ENCODE measurements around the gene KIF26B. TPM values are rescaled to one million over a fixed set of nuclear protein-coding genes. Genes with fewer than 3 reads are reported as not detected.

The KIF26B gene
- total RNA-seq, 1 donor, result 0.54 TPM

DNA sequence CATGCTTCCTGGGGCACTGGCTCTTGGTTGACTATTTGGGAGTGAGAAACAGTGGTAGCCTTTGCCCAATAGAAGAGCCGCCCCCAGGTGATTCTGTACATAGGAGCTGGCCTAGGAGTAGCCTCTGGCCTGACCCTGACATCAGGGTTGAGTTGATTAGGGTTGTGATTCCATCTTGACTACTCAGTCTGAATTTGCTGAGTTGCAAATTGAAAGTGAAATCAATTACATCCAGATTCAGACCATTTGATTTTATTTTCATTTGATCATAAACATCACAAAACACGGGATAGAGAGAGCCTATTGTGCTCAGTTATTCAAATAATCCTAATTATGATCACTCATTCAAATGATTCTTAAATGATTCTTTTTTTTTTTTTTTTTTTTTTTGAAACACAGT lies 253.2 kb downstream of the KIF26B start:
- DNase-seq (ENCODE audit: low read depth in 2 of 3, low spot score in 2 of 3), result no peak

- no peak for DNase-seq (ENCODE audit: low read depth in 2 of 3, low spot score in 2 of 3)
Observed at GRCh38 chr1:245409341-245410195, 254.8 kb downstream of the KIF26B start.

- no peak for DNase-seq (ENCODE audit: low read depth in 2 of 3, low spot score in 2 of 3)
Observed at GRCh38 chr1:245411245-245412036, 256.7 kb downstream of the KIF26B start.

DNA sequence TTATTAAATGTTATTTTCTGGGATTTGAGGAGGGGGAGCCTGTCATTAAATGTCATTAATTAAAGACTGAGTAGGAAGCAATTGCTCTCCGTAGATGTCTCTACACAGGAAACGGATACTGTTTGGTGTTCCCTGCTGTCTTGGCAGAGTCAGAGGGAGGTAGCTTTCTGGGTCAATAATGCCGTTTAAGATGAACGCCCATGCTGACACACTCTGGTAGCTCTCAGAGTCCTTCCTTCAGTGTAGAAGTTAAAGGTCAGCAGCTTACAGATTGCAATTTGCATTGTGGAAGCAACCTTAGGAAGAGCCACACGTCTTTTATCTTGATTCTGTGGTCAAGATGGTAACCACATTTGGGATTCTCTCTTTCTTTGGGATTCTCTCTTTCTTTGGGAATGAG lies 257.5 kb downstream of the KIF26B start:
- no peak for DNase-seq (ENCODE audit: low read depth in 2 of 3, low spot score in 2 of 3)

DNA sequence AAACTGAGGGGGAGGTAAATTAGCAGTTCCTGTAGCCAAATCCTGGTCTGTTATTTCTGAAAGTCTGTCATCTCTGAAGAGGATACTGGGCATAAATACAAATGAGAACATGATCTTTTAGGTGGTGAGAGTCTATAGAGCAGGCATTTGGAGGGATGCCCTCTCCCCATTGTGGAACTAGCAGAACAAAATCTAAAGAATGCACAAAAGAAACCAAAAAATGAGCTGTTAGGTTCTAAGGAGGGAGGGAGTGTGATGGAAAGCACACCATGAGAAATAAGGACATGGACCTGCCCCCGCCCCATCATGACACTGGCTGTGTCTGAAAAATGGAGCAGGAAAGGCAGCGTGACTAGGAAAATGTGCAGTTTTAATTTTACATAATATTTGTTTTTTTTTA lies 262.0 kb downstream of the KIF26B start:
- no peak for DNase-seq (ENCODE audit: low read depth in 2 of 3, low spot score in 2 of 3)

DNA sequence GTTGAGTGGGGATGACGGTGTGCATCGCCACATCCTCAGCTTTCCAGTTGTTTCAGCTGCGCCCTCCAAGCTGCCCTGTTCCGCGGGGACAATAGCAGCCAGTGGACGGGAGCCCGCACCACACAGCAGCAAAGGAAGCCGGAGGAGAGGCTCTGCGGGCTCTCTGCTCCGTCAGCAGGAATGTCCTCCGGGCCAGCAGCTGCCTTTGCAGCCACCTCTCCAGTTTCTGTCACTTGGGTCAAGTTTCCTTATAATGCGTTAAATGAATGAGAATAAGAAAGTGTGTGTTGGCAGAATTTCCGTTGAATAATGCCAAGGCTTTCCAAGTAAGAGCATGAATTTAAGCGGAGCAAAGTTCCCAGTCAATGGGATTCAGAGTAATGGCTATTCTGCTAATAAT lies 263.3 kb downstream of the KIF26B start:
- no peak for DNase-seq (ENCODE audit: low read depth in 2 of 3, low spot score in 2 of 3)

DNA sequence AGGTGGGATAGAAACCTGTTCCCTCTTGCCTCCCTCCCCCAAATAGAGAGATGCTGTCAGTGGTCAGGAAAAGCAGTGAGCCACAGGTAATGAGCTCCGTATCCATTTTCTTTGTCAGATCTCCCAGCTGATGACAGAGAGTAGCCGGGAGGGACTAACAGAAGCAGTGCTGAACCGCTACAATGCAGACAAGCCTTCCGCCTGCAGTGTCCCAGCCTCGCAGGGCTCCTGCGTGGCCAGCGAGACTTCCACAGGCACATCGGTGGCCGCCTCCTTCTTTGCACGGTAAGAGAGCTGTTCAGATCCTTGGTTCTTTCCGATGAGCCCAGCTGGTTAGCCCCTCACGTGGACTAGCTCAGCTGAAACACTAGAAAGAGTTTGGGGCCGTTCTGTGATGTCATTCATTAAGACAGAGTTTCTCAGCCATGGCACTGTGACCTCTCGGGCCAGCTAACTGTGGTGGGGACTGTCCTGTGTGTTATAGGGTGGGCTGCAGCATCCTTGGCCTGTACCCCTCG lies 264.7 kb downstream of the KIF26B start:
- no peak for DNase-seq (ENCODE audit: low read depth in 2 of 3, low spot score in 2 of 3)

DNA sequence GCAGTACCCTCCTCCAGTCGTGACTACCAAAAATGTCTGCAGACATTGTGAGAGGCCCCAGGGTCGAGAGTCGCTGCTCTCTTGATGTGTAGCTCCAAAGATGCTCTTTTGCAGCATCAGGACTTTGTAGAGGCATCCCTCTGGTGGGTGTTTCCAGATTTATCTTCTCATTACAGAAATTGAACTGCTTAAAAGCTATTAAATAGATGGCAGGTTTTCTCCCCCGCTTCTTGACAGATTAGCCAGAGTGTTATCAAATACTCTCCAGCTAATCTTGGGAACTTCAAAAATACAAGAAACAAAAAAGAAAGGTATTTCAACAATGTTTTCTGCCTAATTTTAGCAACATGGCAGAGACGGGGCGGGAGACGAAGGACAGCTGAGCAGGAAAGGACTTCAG lies 265.2 kb downstream of the KIF26B start:
- DNase-seq (ENCODE audit: low read depth in 2 of 3, low spot score in 2 of 3), result no peak

DNA sequence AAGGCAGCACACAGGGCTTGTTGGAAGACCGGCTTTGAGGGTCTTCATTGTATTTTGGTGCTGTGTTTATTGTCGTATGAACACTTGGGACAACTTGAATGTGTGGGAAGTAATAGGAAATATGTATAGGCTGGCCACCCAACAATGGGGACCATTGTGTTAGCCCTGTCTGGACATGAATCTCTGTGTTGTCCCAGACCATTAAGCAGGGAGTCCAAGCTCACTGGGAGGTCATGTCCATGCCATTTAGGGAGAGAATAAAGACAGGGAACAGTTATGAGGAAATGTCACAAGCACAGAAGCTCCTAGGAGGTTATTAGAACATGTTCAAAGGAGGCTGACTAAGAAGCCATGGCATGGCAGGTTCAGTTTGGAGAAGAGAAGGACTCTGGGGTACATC lies 266.1 kb downstream of the KIF26B start:
- DNase-seq (ENCODE audit: low read depth in 2 of 3, low spot score in 2 of 3), result no peak

GRCh38 chr1:245428681-245429080 lies 273.9 kb downstream of the KIF26B start:
- no peak for DNase-seq (ENCODE audit: low read depth in 2 of 3, low spot score in 2 of 3)

DNA sequence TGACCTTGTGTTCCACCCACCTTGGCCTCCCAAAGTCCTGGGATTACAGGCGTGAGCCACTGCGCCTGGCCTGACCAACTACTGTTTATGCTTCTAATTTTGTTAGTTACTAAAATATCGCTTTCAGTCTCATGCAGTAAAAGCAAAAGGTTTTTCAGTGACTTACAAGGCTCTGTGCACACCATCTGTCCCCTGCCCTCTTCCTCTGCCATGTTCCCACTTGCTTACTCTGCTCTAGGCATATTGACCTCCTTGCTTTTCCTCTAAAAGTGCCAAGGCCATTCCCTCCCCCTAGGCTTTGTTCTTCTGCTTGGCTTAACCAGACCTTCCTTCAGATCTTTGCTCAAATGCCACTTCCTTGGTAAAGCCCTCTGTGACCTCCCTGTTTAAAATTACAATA lies 276.9 kb downstream of the KIF26B start:
- DNase-seq (ENCODE audit: low read depth in 2 of 3, low spot score in 2 of 3), result no peak

GRCh38 chr1:245432228-245432875 lies 277.6 kb downstream of the KIF26B start:
- DNase-seq (ENCODE audit: low read depth in 2 of 3, low spot score in 2 of 3), result no peak

GRCh38 chr1:245433561-245433960 lies 278.8 kb downstream of the KIF26B start:
- no peak for DNase-seq (ENCODE audit: low read depth in 2 of 3, low spot score in 2 of 3)

DNA sequence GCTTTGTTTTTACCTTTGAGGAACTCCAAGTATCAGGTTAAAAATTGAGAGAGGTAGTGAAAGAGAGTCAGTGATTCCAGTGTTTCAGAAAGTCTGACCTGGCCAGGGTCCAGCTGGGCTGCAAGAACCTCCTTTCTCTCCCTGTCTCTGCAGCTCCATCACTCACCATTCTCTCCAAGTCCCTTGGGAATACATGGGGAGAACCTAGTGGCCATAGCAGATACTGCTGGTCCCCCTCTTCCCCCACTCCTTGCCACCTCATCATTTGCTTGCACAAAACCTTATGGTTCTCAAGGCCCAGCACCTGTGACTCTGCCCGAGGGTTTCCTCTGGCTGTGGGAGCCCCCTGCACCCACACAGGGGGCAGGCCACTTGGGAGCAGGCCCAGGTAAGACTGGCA lies 279.5 kb downstream of the KIF26B start:
- no peak for DNase-seq (ENCODE audit: low read depth in 2 of 3, low spot score in 2 of 3)

- DNase-seq (ENCODE audit: low read depth in 2 of 3, low spot score in 2 of 3), result no peak
Observed at GRCh38 chr1:245436407-245436806, 281.6 kb downstream of the KIF26B start.

DNA sequence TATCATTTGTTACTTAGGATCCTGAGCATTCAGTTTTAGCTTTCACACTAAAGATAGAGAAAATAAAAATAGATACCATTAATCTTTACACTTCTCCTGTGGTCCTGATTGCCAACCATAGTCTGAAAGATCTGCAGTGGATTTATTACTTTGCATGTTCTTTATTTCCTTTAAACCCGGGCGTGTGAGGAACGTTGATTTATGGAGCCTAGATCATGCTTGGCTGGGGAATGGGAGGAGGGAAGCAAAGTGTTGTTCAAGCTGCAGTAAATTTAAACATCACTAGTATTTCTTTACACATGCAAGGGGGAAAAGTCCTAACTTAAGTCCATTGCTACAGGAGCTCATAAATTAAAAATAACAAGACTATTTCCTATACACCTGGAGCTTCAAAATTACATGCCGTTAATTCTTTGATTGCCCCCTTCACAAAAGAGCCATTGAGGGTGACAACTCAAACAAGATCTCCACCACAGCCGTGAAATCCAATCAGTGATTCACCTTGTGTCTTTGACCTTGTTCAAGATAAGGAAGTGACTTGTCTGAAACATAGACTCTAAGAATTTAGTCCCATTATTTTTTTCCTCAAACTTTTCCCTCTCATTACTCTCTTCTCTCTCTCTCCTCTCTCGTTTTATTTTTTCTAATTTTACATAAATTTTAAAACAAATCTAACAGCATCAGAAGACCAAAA lies 282.7 kb downstream of the KIF26B start:
- no peak for DNase-seq (ENCODE audit: low read depth in 2 of 3, low spot score in 2 of 3)

DNA sequence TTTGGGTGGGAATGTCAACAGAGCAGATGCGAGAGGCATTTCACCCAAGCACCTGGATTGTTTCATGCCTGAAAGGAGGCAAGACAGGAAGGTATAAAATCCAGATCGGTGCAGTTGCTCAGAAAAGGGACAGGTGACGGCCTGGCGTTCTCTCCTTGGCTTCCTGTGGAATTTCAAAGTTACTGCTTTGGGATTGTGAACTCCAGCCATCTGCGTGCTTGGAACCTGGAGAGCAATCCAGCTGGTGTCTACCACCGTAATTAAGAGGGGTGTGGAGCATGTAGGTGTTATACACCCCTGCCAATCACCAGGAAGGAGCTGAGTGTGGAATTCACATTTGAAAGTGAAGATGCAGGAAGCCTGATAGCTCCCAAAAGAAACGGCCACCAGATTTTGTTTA lies 286.1 kb downstream of the KIF26B start:
- no peak for DNase-seq (ENCODE audit: low read depth in 2 of 3, low spot score in 2 of 3)

- DNase-seq (ENCODE audit: low read depth in 2 of 3, low spot score in 2 of 3), result peak in 2 of 3 donors; percentile 19 to 53
Observed at GRCh38 chr1:245441689-245442088, 286.9 kb downstream of the KIF26B start.

GRCh38 chr1:245444147-245444828 lies 289.5 kb downstream of the KIF26B start:
- DNase-seq (ENCODE audit: low read depth in 2 of 3, low spot score in 2 of 3), result no peak

- no peak for DNase-seq (ENCODE audit: low read depth in 2 of 3, low spot score in 2 of 3)
Observed at GRCh38 chr1:245444945-245445344, 290.2 kb downstream of the KIF26B start.

All from hematopoietic multipotent progenitor cell (in vitro differentiated cells).